ENCODE data around the gene NDUFC1. TPM values are rescaled to one million over a fixed set of nuclear protein-coding genes. Genes with fewer than 3 reads are reported as not detected.

Gene NDUFC1
- total and polyA plus RNA-seq, 9 of the 15 experiments (the other 6 are each of a cell fraction or from before 2014, with no cell fraction given) = 58.9 to 378 (median 120) TPM

DNA sequence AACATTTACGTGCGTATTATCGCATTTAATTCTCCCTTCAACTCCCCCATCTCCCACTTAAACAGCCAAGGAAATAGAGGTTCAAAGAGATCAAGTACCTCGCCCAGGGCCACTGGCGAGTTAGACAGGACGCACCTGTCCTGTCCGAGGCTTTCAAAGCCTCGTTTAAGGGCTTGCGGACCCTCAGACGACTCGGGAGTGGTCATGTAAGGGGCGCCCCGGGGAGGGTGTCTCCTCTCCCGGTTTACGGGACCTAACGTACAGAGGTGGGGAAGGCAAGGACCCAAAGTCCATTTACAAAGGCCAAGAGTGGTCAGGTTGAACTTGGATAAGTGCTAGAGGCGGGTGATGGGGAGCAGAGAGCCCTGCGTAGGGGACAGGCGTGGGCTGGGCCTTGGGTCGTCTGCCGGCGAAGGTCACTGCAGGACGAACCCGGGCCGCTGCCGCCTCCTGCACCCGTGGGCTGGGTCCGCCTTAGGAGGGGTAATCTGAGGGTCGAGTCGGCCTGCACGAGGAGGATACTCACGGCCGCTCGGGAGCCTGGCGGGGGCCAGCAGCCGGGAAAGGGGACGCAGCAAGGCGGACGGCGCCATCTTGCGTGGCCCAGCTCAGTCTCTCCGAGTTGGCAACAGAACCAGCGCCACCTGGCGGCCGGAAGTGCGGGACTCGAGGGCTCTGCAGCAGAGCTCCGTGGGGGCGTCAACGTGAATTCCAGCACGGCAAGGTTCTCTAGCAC is 6.9 kb downstream of the NDUFC1 start (continued):
- TF ChIP-seq, protein P1, sequence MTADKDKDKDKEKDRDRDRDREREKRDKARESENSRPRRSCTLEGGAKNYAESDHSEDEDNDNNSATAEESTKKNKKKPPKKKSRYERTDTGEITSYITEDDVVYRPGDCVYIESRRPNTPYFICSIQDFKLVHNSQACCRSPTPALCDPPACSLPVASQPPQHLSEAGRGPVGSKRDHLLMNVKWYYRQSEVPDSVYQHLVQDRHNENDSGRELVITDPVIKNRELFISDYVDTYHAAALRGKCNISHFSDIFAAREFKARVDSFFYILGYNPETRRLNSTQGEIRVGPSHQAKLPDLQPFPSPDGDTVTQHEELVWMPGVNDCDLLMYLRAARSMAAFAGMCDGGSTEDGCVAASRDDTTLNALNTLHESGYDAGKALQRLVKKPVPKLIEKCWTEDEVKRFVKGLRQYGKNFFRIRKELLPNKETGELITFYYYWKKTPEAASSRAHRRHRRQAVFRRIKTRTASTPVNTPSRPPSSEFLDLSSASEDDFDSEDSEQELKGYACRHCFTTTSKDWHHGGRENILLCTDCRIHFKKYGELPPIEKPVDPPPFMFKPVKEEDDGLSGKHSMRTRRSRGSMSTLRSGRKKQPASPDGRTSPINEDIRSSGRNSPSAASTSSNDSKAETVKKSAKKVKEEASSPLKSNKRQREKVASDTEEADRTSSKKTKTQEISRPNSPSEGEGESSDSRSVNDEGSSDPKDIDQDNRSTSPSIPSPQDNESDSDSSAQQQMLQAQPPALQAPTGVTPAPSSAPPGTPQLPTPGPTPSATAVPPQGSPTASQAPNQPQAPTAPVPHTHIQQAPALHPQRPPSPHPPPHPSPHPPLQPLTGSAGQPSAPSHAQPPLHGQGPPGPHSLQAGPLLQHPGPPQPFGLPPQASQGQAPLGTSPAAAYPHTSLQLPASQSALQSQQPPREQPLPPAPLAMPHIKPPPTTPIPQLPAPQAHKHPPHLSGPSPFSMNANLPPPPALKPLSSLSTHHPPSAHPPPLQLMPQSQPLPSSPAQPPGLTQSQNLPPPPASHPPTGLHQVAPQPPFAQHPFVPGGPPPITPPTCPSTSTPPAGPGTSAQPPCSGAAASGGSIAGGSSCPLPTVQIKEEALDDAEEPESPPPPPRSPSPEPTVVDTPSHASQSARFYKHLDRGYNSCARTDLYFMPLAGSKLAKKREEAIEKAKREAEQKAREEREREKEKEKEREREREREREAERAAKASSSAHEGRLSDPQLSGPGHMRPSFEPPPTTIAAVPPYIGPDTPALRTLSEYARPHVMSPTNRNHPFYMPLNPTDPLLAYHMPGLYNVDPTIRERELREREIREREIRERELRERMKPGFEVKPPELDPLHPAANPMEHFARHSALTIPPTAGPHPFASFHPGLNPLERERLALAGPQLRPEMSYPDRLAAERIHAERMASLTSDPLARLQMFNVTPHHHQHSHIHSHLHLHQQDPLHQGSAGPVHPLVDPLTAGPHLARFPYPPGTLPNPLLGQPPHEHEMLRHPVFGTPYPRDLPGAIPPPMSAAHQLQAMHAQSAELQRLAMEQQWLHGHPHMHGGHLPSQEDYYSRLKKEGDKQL (CRISPR knock-in tag; IDR thresholded peaks at IDR 0.05; ENCODE audit: borderline replicate concordance) = no peak
- TF ChIP-seq SIRT6 (IDR thresholded peaks at IDR 0.05; ENCODE audit: low read depth, low read length) (no peak), ZNF830 (CRISPR knock-in tag; IDR thresholded peaks at IDR 0.05) (no peak), CBX8 (IDR thresholded peaks at IDR 0.05; ENCODE audit: borderline replicate concordance, extremely low read depth, low read depth, low read length, poor library complexity, severe bottlenecking) (no peak), HEY1 (CRISPR knock-in tag; IDR thresholded peaks at IDR 0.05; ENCODE audit: borderline replicate concordance) (peak; percentile 19; the same call in 1 of the 2 replicates), GTF2A2 (tag; IDR thresholded peaks at IDR 0.05) (0 out of 2 replicates have a peak, but pooled peaks have one; percentile 21), BCL6 (CRISPR knock-in tag; IDR thresholded peaks at IDR 0.05) (no peak), ZNF12 (CRISPR knock-in tag; IDR thresholded peaks at IDR 0.05) (no peak), DMBX1 (CRISPR knock-in tag; IDR thresholded peaks at IDR 0.05; ENCODE audit: borderline replicate concordance) (0 out of 2 replicates have a peak, but pooled peaks have one; percentile 43), NONO (IDR thresholded peaks at IDR 0.05; ENCODE audit: low read depth in 2 of 2, low read length in 1 of 2) (peak; percentile 45 to 53; a peak in 1 of 4 replicates), FOXK1 (CRISPR knock-in tag; IDR thresholded peaks at IDR 0.05; ENCODE audit: borderline replicate concordance) (0 out of 2 replicates have a peak, but pooled peaks have one; percentile 20), HDAC8 (tag; IDR thresholded peaks at IDR 0.05) (0 out of 2 replicates have a peak, but pooled peaks have one; percentile 75), SMAD1 (IDR thresholded peaks at IDR 0.05; ENCODE audit: low read depth, low read length, partially characterized antibody) (peak; percentile 42), ELF1 (tag; IDR thresholded peaks at IDR 0.05) (peak; percentile 36; the same call in 1 of the 2 replicates), NFE2 (IDR thresholded peaks at IDR 0.05; ENCODE audit: low read depth) (peak; percentile 36; the same call in 1 of the 2 replicates), YY1 (IDR thresholded peaks at IDR 0.05; ENCODE audit: borderline replicate concordance in 1 of 3, control insufficient read depth in 1 of 3, extremely low read depth in 1 of 3, insufficient read depth in 3 of 3, insufficient read length in 1 of 3, insufficient replicate concordance in 2 of 3, low read depth in 1 of 3, low read length in 2 of 3) (peak; percentile 94 to 99 (median 97))
- TF ChIP-seq, protein P2, sequence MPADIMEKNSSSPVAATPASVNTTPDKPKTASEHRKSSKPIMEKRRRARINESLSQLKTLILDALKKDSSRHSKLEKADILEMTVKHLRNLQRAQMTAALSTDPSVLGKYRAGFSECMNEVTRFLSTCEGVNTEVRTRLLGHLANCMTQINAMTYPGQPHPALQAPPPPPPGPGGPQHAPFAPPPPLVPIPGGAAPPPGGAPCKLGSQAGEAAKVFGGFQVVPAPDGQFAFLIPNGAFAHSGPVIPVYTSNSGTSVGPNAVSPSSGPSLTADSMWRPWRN (IDR thresholded peaks at IDR 0.05; ENCODE audit: low read depth) = no peak
- TF ChIP-seq, protein P3, sequence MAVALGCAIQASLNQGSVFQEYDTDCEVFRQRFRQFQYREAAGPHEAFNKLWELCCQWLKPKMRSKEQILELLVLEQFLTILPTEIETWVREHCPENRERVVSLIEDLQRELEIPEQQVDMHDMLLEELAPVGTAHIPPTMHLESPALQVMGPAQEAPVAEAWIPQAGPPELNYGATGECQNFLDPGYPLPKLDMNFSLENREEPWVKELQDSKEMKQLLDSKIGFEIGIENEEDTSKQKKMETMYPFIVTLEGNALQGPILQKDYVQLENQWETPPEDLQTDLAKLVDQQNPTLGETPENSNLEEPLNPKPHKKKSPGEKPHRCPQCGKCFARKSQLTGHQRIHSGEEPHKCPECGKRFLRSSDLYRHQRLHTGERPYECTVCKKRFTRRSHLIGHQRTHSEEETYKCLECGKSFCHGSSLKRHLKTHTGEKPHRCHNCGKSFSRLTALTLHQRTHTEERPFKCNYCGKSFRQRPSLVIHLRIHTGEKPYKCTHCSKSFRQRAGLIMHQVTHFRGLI (CRISPR knock-in tag; IDR thresholded peaks at IDR 0.05) = no peak

Data from K562 (cell line).